GM19397 (cell line): ENCODE measurements around the gene DDX3X.
"Not testable (repeated sequence)": the region's sequence is repeated elsewhere in the genome, so short reads cannot be mapped to it uniquely, and the experiment has no call there.

ENCODE experiments used
- ATAC-seq: cut with Tn5 transposase; IDR thresholded peaks from one replicate; pipeline ENCODE4 v1.9.1; 2021; ENCODE audit warnings: mild to moderate bottlenecking, moderate library complexity; ENCODE audit not compliant: unreplicated experiment

The DDX3X gene

DNA sequence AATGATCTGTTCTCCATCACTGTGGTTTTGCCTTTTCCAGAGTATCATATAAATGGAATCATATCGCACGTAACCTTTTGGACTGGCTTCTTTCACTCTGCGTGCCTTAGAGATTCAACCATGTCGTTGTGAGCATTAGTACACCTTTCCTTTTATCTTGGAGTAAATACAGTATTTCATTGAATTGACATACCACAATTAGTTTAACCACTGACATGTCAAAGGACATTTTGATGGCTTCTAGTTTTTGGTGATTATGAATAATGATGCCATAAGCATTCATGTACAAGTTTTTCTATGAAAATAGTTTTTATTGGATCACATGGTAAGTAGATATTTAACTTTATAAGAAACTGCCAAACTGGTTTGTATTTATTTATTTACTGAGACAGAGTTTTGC is 35.2 kb downstream of the DDX3X start:
- no peak for ATAC-seq

DNA sequence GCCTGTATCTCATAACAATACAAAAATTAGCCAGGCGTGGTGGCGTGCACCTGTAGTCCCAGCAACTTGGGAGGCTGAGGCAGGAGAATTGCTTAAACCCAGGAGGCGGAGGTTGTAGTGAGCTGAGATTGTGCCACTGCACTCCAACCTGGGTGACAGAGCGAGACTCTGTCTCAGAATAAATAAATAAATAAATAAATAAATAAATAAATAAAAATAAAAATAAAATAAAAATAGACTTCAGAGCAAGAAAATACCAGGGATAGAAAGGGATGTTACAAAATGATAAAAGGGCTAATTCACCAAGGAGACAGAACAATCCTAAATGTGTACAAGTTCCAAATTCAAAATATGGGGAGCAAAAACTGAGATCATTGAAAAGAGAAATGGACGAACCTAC is 37.6 kb downstream of the DDX3X start:
- ATAC-seq = not testable (repeated sequence)

DNA sequence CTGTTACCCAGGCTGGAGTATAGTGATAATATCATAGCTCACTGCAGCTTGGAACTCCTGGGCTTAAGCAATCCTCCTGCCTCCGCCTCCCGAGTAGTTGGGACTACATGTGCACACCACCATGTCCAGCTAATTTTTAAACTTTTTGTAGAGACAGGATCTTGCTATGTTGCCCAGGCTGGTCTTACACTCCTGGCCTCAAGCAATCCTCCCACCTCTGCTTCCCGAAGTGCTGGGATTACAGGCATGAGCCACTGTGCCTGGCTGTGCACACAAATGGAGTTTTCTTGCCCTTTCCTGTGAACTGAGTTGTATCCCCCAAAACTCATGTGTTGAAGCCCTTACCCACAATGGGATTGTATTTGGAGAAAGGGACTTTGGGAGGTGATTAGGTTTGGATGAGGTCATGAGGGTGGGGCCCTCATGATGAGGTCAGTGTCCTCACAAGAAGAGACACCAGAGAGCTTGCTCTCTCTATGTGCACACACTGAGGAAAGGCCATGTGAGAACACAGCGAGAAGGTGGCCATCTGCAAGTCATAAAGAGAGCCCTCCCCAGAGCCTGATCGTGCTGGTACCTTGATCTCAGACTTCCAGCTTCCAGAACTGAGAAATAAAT is 40.1 kb downstream of the DDX3X start:
- ATAC-seq = no peak

DNA sequence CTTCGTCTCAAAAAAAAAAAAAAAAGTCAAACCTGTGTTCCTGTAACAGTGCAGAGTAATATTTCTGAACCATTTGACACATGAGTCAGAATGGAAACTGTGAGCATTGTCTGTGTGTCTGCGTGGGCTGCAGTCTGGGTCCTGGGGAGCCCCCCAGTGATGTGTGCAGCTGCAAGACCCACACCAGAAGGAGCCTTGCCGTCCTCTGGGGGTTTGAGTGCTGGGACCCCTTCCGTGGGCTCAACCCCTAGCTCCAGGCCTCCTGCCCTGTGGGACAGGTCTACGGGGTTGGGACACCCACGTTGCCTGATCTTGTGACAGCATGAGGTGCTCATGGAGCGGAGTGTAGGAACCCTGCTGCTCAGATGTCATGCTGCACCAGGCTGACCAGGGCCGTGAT is 43.7 kb downstream of the DDX3X start:
- no peak for ATAC-seq

DNA sequence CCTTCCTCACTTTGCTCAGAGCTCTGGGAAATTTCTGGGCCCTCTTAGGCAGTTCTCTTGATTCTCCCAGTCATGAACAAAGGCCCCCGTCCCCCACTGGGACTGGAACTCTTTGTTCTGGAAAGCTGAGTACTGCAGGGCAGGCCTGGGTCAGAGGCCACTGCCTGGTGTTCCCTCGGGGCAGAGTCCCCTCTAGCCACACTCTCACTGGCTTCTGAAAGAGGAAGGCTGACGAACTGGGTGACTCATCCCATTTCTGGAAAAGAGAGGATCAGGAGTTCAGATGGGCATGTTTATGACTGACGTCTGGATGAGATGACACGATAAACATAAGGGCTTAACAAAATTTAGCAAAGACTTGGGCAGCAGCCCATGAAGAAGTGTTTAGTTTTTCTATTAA is 47.7 kb downstream of the DDX3X start:
- ATAC-seq = no peak

- ATAC-seq = no peak
Measured at GRCh38 chrX:41382714-41383645, 49.0 kb downstream of the DDX3X start.

- no peak for ATAC-seq
Measured at GRCh38 chrX:41384051-41384705, 50.2 kb downstream of the DDX3X start.

DNA sequence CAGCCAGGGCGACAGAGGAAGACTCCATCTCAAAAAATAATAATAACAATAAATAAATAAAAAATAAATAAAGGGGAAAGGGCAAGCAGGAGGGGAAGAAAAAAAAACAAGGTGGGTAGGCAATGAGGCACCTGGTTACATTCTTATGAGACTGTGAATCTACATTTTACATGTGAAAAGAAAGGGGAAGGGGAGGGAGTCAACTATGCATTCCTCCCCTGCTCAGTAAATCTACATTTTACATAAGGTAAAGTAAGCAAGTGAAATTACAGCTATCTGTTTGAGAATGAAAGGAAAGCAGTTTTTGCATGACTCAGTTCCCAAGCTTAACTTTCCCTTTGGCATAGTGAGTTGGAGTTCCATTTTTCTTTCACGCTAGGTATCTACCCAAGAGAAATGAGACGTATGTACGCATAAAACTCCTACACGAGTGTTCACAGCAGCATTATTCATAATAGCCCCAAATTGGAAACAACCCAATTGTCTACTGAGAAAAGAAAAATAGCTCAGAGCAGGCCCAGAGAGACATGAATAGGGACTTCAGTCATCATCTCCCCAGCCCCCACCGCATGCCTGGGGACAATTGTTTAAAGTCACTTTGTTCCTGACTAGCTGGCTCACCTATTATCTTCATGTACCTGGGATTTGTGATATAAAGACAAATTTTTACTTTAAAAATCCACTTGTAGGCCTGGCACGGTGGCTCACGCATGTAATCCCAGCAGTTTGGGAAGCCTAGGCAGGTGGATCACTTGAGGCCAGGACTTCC is 52.4 kb downstream of the DDX3X start:
- no peak for ATAC-seq

DNA sequence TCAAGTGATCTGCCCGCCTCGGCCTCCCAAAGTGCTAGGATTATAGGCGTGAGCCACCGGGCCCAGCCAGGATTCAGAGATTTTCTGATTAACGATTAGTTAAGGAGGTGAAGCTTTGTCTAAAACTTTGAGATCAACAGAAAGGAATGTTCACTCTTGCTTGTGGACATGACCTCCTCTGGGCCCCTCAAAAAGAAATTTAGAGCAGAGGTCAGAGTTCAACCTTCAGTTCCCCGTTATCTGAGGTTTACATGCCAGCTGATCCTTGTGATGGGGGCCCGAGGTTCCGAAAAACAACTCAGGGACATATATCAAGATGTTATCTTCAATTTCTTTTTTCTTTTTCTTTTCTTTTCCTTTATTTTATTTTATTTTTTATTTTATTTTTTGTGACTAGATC is 54.6 kb downstream of the DDX3X start:
- ATAC-seq = no peak

DNA sequence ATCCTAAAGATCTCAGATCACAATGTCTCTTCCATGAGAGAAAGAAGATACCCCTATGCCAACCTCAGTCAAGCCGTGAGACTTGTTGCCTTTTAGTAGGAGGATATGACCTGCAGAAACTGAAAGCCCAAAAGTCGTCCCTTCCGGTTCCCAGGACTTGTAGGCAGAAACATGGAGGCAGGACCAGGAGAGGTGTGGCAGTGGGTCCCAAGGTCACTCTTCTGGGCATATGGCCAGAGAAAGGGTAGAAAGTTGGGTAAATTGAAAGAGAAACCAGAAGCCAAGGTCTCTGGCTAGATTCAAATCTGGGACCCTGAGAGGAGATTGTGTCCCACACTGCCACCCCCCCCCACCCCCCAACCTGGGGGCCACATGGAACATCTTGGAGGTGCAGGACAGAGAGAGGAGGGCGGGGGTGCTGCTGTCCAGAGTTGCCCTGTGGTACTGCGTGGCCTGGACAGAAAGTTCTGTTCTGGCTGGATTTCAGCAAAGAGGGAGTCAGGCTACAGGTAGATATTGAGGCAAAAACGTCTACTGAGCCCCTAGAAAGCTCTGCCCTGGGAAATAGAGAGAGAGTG is 55.4 kb downstream of the DDX3X start:
- ATAC-seq = no peak

DNA sequence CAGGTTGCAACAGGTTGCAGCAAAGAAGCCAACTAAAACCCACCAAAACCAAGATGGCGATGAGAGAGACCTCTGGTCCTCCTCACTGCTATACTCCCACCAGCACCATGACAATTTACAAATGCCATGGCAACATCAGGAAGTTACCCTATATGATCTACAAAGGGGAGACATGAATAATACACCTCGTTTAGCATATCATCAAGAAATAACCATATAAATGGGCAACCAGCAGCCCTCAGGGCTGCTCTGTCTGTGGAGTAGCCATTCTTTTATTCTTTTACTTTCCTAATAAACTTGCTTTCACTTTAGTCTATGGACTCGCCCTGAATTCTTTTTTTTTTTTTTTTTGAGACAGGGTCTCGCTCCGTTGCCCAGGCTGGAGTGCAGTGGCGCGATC is 56.6 kb downstream of the DDX3X start:
- ATAC-seq = not testable (repeated sequence)

- ATAC-seq = no peak
Measured at GRCh38 chrX:41391606-41392005, 57.6 kb downstream of the DDX3X start.

GRCh38 chrX:41394293-41394692 is 60.3 kb downstream of the DDX3X start:
- no peak for ATAC-seq

- no peak for ATAC-seq
Measured at GRCh38 chrX:41397219-41397618, 63.3 kb downstream of the DDX3X start.

GRCh38 chrX:41397768-41398167 is 63.8 kb downstream of the DDX3X start:
- ATAC-seq = no peak

- not testable (repeated sequence) for ATAC-seq
Measured at GRCh38 chrX:41402556-41402955, 68.6 kb downstream of the DDX3X start.

GRCh38 chrX:41405551-41405950 is 71.6 kb downstream of the DDX3X start:
- ATAC-seq = no peak

- ATAC-seq = no peak
Measured at GRCh38 chrX:41406201-41406600, 72.2 kb downstream of the DDX3X start.

- ATAC-seq = no peak
Measured at GRCh38 chrX:41407816-41408215, 73.9 kb downstream of the DDX3X start.

DNA sequence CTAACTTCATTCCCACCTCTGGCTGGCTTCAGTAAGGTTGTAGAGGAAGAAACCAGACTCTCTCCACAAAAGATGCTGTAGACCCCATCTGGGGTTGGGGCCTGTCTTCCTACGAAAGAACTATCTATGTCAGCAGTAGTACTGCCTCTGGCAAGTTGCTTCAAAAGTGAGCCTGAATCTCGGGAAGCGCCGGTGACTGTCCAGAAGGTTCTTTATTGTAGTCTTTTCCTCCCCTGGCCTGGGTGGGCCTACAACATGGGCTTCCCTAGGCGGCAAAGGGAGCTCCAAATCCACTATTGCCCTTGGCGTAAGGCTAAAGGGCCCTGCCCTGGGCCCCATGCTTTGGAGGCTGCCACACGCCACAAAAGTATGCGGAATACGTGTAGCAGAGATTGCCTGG is 74.6 kb downstream of the DDX3X start:
- no peak for ATAC-seq

DNA sequence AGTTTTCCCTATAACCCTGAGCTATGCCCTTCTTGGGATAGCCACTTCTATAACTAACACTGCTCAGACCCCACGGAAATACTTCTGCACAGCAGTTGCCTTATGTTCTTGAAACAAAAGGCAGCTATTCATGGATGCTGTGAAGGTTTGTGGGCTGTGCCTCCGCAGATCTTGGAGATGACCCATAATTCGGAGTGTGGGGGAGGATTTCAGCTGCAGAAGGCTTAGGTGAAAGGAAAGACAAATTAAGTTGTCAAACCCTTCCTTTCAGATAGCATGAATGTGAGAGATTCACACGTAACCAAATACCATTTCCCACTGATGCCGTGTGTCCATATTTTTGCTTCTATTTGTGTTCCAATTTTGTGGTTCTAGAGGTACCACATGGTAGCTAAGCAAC is 75.0 kb downstream of the DDX3X start:
- ATAC-seq = no peak
